GM19372 (cell line): ENCODE results near the gene RBPJ.
"Not testable (repeated sequence)": the region's sequence is repeated elsewhere in the genome, so short reads cannot be mapped to it uniquely, and the experiment has no call there.

Experiments
- ATAC-seq: cut with Tn5 transposase; IDR thresholded peaks from one replicate; pipeline ENCODE4 v1.9.1; 2021; ENCODE audit warnings: mild to moderate bottlenecking, low read depth, moderate library complexity; ENCODE audit not compliant: unreplicated experiment

The RBPJ gene

DNA sequence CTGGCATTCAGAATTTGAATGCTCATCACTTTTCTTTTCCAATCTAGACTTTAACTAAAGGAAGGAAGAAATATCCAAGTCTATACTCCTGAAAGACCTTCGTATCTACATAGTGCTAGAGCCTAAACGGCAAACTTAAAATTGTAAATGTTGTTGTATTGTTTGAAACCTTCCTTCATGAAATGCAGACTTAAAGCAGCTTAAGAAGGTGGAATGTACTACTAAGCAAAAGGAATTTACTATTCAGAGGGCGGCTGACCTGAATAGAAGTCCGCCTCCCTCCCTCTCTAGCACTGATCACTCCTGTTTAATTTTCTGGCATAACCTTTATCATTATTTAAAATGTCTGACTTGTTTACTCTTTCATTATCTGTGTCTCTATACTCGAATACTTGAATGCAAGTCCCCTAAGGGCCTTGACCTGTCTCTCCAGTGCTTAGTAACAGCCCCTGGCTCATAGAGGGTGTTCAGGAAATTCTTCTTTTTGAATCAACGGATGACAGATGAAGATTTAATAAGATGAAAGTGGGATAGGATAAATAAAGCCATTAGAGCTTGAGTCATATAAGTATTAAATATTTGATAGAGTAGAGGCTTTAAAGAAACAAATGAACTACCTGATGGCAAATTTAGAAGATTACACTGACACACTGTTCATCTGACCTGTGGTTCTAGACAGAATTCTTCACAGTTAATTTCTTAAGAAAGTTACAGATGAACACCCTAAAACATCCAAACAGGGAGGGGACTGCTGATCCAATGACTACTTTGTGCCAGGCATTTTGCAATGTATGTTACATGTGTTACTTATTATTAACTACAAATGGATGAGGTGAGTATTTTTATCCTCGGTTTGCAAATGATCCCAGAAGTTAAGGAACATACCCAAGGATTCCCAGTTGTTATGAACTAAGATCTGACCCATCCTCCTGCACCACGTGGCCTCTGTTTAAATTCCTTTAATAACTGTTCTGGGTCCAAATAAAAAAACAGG lies 20.2 kb upstream of the RBPJ start:
- no peak for ATAC-seq

DNA sequence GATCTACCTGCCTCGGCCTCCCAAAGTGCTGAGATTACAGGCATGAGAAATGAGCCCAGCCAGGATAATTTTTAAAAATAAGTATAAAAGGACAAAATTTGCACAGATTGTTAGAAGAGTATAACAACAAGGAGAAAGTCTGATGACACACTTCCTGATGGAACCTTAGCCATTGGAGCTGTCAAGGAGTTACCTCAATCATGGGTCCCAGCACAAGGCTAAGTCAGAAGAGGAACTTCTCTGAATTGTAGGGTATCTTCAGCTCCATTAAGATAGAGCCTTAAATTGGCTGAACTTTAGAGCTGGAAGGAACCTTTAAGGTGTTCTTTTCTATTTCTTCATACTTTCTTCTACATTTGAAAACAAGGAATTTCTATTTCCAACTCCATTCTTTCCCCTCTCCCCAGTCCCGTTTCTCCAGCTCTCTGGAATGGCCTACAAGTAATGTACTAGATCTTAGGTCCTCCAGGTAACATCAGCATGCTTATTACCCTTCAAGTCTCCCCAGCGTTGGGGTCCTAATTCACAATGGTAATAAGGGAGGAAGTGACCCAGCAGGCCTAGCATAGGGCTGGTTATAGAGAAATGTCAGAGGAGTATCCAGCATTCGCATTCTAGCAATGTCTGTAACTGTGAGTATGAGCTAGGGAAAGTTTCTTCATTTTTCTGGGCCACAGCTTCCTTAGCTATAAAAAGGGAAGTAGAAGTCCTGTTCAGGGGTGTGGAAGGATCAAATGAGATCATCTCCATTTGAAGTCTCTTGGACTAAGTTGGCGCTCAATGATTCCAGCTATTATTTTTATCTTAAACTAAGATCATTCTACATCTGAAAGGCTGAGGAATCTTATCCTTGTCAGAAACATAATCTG lies 18.5 kb upstream of the RBPJ start:
- no peak for ATAC-seq

DNA sequence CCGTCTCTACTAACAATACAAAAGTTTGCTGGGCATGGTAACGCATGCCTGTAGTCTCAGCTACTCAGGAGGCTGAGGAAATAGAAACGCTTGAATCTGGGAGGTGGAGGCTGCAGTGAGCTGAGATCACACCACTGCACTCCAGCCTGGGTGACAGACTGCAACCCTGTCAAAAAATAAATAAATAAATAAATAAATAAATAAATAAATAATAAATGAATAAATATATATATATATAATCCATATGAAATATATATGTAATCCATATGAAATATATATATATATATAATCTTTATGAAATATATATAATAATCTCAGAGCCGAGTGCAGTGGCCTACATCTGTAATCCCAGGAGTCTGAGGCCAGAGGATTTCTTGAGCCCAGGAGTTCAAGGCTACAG lies 17.8 kb upstream of the RBPJ start:
- no peak for ATAC-seq

DNA sequence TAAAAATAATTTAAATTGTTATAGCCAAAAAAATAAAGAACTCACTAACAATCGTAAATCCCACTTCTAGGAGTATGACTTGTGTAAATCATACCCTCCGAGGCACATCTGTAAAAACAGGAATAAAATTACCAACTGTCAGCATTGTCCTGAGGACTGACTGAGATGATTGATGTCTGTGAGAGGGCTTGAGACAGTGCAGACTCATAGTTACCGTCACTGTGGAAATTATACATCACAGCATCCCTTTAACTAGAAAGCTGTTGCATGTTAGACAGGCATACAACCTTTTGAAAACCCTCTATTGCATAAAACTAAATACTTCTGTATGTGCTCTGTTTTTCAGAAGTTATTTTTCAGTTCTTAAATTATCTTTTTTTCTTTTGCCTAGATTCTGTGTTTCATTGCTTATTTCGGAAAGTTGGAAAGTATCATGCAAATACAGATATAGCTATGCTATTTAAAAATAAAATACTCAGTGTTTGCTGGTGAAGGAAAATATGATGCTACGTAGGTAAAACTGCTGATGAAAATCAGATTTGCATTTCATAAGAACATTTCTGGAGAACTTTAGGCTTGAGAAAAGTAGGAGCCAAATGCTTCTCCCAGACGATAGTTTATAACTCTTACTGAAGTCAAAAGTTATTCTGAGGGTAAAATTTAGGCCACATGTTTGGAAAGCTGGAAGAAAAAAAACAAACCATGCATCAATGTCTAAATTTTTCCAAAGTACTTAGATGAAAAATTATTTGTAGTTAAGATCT lies 13.6 kb upstream of the RBPJ start:
- no peak for ATAC-seq

DNA sequence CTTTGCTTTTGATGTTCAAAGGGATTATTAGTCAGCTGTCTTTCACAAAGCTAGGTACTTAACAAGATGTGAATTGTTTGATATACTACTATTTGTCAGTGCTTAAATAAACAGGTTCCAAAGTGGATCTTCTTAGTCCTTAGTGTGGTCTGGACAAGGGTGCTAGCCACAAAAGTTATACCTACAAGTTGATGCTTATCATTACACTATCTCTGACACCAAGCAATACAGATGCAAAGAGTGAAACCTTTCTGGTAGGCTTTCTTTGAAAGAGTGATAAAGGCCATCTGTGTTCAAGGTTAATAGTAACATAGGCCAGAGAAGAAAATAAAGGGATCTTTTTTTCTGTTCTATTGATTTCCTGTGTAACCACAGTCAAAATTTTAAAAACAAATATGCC lies 12.2 kb upstream of the RBPJ start:
- ATAC-seq, result no peak

DNA sequence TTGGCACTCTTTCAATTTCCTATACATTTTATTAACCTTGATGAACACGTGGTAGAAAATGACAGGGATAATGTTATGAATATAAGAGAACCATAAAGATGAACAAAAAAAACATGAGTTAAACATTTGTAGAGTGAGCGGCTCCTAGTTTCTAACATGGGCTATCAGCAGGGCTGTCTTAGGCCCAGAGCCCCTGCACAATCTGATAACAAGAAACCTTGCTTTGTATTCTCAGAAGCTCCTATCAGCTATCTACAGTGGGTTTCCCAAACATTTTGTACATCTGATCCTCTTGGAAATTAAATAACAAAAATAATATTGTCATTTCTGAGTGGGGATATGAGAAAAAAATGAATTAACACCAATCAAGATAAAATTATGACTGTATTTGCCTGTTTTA lies 10.6 kb upstream of the RBPJ start:
- no peak for ATAC-seq

DNA sequence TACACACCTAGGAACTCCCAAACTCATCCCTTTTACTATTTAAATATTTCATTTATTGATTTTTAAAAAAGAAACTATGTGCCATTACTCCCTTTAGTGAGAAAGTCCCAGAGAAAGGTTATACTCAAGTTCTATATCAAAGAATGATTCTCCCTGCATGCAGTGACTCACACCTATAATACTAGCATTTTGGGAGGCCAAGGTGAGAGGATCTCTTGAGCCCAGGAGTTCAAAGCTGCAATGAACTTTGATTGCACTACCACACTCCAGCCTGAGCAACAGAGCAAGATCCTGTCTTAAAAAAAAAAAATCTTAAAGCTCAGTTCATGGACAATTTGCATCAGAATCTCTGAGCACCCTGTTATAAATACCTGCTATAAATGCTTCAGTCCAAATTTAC lies 9.2 kb upstream of the RBPJ start:
- ATAC-seq, result no peak

DNA sequence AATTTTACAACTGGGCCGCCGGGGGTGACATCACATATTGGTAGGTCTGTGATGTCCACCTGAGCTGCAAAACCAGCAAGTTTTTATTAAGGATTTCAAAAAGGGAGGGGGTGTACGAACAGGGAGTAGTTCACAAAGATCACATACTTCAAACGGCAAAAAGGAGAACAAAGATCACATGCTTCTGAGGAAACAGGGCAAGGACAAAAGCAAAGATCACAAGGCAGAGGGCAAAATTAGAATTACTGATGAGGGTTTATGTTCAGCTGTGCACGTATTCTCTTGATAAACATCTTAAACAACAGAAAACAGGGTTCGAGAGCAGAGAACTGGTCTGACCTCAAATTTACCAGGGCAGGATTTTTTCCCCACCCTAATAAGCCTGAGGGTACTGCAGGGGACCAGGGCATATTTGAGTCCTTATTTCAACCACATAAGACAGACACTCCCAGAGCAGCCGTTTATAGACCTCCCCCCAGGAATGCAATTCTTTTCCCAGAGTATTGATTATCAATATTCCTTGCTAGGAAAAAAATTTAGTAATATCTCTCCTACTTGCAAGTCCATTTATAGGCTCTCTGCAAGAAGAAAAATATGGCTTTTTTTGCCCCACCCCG lies 5.4 kb upstream of the RBPJ start:
- ATAC-seq, result not testable (repeated sequence)

DNA sequence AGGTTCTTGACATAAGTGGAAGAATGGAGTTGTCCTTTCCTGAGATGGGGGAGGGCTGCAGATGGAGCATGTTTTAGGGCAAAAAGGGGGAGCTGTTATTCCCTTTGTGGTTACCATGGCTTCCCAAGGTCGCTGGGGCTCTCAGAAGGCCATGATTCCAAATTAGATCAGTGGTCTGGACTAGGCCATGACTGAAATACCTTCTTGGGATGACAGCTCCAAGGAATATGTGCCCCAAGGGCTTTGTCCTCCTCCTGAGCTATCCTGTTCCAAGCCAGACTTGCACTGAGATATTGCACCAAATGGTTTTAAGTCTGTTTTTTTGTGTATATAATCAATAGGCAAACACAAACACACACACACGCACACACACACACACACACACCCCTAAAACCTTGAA lies 3.0 kb upstream of the RBPJ start:
- no peak for ATAC-seq

DNA sequence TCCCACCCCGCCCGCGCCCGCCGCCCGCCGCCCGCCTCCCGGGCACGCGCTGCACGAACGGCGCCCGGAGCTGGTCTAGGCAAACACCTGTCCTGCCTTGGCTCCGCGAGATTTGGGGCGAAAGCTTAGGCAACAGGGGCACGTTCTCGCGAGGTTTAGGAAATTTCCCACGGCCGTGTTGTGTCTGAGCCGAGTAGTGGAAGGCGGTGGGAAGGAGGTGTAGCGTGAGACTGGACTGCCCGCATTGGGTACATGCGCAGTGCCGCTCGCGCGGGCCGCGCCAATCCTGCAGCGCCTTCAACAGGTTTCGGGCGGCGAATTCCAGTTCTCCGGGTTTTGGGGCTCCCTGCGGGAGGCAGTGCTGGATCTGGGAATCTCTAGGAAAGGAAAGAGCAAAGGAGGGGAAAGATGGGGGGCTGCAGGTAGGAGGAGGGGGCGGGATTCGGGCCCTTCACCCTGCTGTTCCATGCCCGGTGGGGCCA lies 1.3 kb upstream of the RBPJ start:
- ATAC-seq, result peak; percentile 70

DNA sequence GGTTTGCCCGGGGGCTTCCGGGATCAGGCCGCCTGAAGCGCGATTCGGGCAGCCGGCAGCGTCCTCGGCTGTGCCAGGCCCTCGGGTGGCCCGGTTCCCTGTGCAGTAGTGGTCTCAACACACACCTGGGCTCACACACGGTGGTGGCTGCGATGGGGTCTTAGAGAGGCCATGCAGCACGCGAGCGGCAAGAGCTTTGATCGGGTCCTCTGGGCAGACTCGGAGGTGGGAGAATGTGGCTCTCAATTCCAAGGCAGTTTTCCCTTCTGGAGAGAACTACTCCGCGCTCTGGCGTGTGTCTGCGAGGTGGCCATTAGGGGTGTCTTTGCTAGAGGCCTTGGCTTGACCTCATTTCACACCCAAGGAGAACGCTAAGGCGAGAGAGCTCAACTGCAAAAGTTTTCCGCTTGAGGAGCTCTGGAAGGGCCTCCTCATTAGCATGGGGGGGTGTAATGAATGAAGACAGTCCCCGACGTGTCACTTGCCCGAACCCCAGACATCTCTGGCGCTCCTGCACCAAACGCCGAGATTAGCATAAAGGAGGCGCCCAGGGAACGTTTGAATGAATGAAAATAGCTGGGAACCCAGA lies 771 bp upstream of the RBPJ start:
- peak; percentile 13 for ATAC-seq

DNA sequence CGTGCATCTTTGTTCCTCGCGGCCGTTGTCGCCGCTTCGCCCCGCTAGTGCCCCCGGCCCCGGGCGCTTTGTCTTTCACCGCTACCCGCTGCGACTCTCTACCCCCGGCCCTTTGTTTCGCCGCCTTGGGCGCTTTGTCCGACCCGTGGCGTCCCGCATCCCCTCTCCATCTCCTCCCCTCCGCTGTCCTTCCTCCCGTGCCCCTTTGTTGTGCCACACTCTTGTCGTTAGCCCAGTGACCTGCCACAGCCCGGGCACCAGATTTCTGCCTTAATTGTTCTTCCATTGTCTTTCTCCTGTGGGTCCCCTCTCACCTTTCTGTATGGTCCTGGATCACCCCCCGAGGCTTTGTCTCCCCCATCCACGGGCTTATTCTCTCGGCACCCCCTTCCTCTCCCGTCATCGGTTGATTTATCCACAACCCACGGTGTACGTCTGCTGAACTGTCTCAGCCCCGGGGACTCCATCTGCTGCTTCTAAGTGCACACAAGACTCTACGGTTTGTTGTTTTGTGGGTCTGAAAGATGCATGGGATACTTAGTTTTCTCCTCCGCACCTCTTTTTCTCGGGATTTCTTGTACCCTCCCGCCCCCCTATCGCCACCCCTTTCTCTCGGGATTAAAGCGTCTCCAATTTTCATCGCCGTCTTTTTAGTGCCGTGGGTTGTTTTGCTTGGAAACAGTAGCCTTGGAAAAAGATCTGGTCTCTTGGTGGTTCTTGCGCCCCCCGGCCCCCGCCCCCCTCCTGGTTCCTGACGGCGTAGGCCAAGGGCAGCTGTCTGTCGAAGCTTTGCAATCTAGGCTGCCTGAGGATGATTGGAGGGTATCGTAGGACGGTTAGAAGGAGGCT lies 783 bp downstream of the RBPJ start:
- ATAC-seq, result no peak

DNA sequence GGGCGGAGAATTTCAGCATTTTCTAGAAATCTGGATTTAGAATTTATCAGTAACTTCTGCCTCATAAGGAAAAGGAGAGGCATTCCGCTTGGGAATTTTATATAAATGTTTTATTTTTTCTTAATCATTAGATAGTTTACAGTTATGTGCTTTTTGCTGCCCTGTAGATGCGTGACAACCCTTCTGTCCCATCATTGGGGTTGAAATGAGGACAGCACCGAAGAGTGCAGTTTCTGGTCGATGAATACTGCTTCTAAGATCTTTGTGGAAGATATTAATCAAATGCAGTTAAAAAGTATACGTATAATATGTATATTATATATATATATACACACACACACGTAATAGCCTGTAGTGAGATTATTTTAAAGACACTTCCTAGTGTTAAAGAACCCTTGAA lies 1.5 kb downstream of the RBPJ start:
- no peak for ATAC-seq

DNA sequence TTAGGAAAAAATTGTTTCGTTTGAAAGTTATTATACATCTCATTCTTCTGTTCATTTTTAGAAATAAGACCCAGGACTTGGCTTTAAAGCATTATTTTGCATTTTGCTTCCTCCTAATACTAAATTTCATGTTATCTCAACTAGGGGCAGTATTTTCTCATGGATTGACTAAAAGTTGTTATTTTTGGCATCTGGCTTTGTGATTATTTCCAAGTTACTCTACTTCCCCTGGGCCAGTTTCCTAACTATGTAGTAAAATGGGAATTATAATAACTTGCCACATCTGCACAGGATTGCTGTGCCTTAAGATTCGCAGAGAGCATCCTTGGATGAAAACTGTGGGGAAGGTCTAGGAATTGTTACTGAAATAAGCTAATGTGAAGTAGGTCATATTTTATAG lies 3.0 kb downstream of the RBPJ start:
- ATAC-seq, result no peak

DNA sequence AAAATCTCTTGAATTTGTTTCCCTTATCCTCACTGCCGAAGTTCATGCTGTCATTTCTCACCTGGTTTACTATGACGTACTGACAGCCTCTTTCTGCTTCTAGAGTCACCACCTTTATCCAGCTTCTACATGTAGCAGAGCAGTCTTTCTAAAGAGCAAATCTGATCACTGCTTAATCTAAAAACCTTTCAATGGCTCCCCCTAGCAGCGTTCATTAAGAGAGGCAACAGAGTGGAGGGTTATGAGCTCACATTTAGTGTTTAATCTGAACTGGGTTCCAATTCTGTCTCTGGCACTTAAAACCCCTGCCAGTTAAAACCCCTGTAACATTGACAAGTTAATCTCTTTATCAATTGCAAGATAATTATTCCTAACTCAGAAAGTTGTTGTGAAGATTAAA lies 4.4 kb downstream of the RBPJ start:
- no peak for ATAC-seq

DNA sequence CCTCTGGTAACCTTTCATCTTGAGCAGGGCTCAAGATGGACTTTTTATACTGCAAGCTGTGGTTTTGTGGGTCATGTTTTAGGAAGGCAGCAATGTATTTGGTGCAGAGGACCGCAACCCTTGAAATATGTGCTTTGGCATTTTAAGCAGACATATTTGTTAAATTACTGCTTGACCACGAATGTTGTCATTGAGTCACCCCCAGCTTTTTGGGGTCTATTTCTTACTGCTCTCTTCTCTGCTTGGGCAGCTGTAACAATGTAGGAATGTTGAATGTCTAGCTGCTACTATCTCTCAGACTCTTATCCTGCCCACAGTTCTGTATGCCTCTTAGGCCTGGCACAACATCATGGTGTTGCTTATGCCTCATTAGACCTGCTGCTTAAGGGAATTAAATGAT lies 6.0 kb downstream of the RBPJ start:
- no peak for ATAC-seq

DNA sequence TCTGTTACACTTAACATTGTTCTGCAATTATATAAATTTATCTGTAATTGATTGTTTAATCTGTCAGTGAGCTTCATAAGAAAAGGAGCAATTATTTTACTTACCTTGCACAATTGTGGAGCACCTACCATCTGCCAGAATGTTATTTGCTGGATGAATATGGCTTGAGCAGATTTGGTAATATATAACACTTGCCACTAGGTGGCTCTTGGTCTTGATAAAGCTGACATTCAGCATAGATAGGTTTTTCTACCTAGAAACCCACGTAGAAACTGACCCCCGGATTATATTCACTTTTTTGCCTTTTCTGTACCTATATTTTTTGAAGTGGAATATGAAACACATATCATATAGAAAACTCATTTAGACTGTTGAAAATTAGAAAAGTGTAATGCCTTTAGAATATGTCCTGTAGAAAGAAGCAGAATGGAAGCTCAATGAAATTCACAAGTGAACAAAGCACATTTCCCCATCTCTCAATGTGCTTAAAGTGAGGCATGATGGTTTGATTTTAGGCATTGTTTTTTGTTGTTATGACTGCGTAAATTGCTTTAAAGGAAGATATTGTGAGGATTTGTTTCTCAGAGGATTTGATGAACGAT lies 9.5 kb downstream of the RBPJ start:
- ATAC-seq, result no peak

DNA sequence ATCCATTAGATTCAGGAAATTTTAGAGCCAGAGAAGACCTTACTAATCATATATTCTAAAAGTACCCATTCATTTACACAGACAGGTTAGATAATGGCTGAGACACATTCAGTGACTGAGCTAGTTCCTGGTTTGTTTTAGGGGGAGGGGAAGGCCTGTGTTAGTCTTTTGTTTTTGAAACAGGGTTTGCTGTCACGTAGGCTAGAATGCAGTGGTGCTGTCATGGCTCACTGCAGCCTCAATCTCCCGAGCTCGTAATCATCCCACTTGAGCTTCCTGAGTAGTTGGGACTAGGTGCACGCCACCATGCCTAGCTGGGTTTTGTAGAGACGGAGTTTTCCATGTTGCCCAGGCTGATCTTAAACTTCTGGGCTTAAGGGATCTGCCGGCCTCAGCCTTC lies 10.1 kb downstream of the RBPJ start:
- no peak for ATAC-seq
